ENCODE measurements around the gene DLG1. TPM values are rescaled to one million over a fixed set of nuclear protein-coding genes. Genes with fewer than 3 reads are reported as not detected.

The DLG1 gene
- total RNA-seq, 1 experiment from 2014 or later = 89.8 TPM

DNA sequence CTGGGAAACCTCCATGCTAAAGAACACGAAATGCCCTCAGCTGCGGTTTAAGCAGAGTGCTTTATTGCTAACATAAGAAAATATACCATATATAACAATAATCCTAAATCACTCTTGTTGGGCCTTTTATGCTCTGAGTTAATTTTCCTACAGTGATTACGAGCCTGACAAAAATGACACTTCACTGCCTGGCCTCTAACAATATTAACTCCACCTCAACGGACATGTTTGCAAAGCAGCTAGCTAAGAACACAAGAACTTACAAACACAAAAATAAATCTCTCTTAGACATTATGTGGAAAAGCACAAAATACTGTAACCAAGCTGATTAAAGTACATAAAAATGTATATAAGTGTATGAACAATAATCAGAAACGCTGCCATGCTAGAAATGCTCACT lies 40.7 kb downstream of the DLG1 start:
- H3K9ac ChIP-seq (ENCODE audit: low read length) = no peak overlapping the region
- intact Hi-C loops (cut with micrococcal nuclease) = loop anchor here (2.0 to 5.0 kb wide), 2 partner anchors 195 to 253 kb away; no protein-coding TSS in a partner anchor
- peaks cover 26% of the 10 kb centered on the region for H4K20me1 ChIP-seq (ENCODE audit: insufficient read depth)
- H3K79me2 ChIP-seq (ENCODE audit: insufficient read depth, low read length) = peaks cover 98% of the 10 kb centered on the region
- TF ChIP-seq FOSL1 (IDR thresholded peaks at IDR 0.05; ENCODE audit: low read depth) = no peak
- TF ChIP-seq TCF7L2 (IDR thresholded peaks at IDR 0.05; ENCODE audit: borderline replicate concordance, extremely low read depth, insufficient read depth, insufficient read length) = no peak
- no peak for TF ChIP-seq SRF (IDR thresholded peaks at IDR 0.05; ENCODE audit: low read depth)
- no peak for TF ChIP-seq SP1 (IDR thresholded peaks at IDR 0.05; ENCODE audit: low read depth)
- TF ChIP-seq JUND (IDR thresholded peaks at IDR 0.05) = no peak
- TF ChIP-seq EGR1 (IDR thresholded peaks at IDR 0.05; ENCODE audit: low read depth) = no peak
- TF ChIP-seq POLR2A (IDR thresholded peaks at IDR 0.05; ENCODE audit: borderline replicate concordance, extremely low read depth, insufficient read depth, insufficient read length) = no peak
- H2AFZ ChIP-seq (ENCODE audit: low read depth, low read length, poor library complexity, severe bottlenecking) = no peak overlapping the region
- H3K36me3 ChIP-seq (ENCODE audit: control insufficient read depth in 1 of 2, insufficient read depth in 2 of 2, low read length in 2 of 2) = no peaks in the 10 kb centered on the region
- no peaks in the 10 kb centered on the region for H3K27me3 ChIP-seq (ENCODE audit: insufficient read depth, low read length)
- no peaks in the 10 kb centered on the region for H3K9me3 ChIP-seq (ENCODE audit: control insufficient read depth in 1 of 2, insufficient read depth in 1 of 2, low read depth in 1 of 2, low read length in 2 of 2)
- BruUV-seq (replicated peaks) = no TSS peak
- H3K4me2 ChIP-seq (ENCODE audit: low read length) = no peak overlapping the region
- POLR2A ChIA-PET = no interaction called here
- no peak overlapping the region for H3K27ac ChIP-seq (ENCODE audit: low read depth, low read length)
- no peak for DNase-seq (ENCODE audit: low read depth, low spot score)
- CTCF ChIA-PET = interaction anchor here (0.8 to 3.4 kb wide), 9 partner anchors 11 to 252 kb away, joined by 3 to 27 read pairs (median 4); no protein-coding TSS in a partner anchor
- no peak for ATAC-seq
- RAD21 ChIA-PET (ENCODE audit: low non-redundant PET in 1 of 2, low total read pairs in 2 of 2, uncharacterized antibody in 2 of 2, unreplicated experiment in 2 of 2) = interaction anchor here in 1 of 2 experiments (0.9 kb wide), 1 partner anchor 196 kb away, joined by 3 read pairs; no protein-coding TSS in a partner anchor
- no peaks in the 10 kb centered on the region for H3K4me1 ChIP-seq (ENCODE audit: control insufficient read depth in 1 of 2, insufficient read depth in 2 of 2, low read length in 2 of 2)
- no peak overlapping the region for H3K4me3 ChIP-seq (replicated peaks in 1 of 2; ENCODE audit: low read depth in 1 of 2, low read length in 2 of 2)
- H3K9me2 ChIP-seq (ENCODE audit: insufficient read depth) = no peaks in the 10 kb centered on the region

DNA sequence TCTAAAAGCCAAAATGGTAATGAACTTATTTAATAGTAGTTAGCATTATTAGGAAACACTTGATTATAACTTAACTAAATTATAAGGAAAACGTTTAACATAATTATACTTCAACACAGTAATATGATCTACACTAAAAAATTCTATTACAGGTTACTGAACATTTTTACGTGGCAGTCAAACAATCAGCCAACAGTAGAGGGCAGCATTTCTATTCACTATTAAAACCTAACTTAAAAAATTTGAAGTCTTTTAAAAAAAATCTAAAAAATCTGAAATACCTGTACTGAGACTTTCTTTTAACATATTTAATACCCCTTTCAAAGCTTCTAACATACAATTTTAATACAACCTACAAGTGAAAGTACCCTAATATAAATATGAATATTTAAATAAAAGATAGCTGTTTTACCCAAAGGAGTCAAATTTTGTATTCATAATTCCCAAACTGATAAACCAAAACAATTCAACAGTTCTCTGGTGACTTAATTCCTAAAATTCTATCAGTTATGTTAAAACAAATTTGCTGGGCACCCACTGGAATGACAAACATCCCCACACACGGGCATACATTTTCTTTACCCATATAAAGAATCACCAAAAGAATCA lies 41.5 kb downstream of the DLG1 start:
- Histone ChIP-seq H3K4me2 (ENCODE audit: low read length) (no peak overlapping the region), H3K9me3 (ENCODE audit: control insufficient read depth in 1 of 2, insufficient read depth in 1 of 2, low read depth in 1 of 2, low read length in 2 of 2) (no peaks in the 10 kb centered on the region), H3K36me3 (ENCODE audit: control insufficient read depth in 1 of 2, insufficient read depth in 2 of 2, low read length in 2 of 2) (no peaks in the 10 kb centered on the region), H3K4me1 (ENCODE audit: control insufficient read depth in 1 of 2, insufficient read depth in 2 of 2, low read length in 2 of 2) (no peaks in the 10 kb centered on the region), H3K79me2 (ENCODE audit: insufficient read depth, low read length) (peaks cover 98% of the 10 kb centered on the region), H3K27me3 (ENCODE audit: insufficient read depth, low read length) (no peaks in the 10 kb centered on the region), H3K9me2 (ENCODE audit: insufficient read depth) (no peaks in the 10 kb centered on the region), H3K4me3 (replicated peaks in 1 of 2; ENCODE audit: low read depth in 1 of 2, low read length in 2 of 2) (no peak overlapping the region), H4K20me1 (ENCODE audit: insufficient read depth) (peaks cover 26% of the 10 kb centered on the region), H2AFZ (ENCODE audit: low read depth, low read length, poor library complexity, severe bottlenecking) (no peak overlapping the region), H3K27ac (ENCODE audit: low read depth, low read length) (no peak overlapping the region), H3K9ac (ENCODE audit: low read length) (no peak overlapping the region)
- CTCF ChIA-PET = interaction anchor here (1.0 to 3.4 kb wide), 11 partner anchors 11 to 253 kb away, joined by 3 to 27 read pairs (median 4); no protein-coding TSS in a partner anchor
- peak; percentile 39 for DNase-seq (ENCODE audit: low read depth, low spot score)
- intact Hi-C loops (cut with micrococcal nuclease) = loop anchor here (5.0 kb wide), 1 partner anchor 195 kb away; no protein-coding TSS in a partner anchor
- no peak for ATAC-seq
- RAD21 ChIA-PET (ENCODE audit: low non-redundant PET in 1 of 2, low total read pairs in 2 of 2, uncharacterized antibody in 2 of 2, unreplicated experiment in 2 of 2) = interaction anchor here in 1 of 2 experiments (0.9 kb wide), 1 partner anchor 197 kb away, joined by 3 read pairs; no protein-coding TSS in a partner anchor
- no TSS peak for BruUV-seq (replicated peaks)
- POLR2A ChIA-PET = no interaction called here
- no peak for TF ChIP-seq POLR2AphosphoS5 (IDR thresholded peaks at IDR 0.05; ENCODE audit: low read depth, low read length)
- no peak for TF ChIP-seq POLR2A (IDR thresholded peaks at IDR 0.05; ENCODE audit: borderline replicate concordance, extremely low read depth, insufficient read depth, insufficient read length)
- no peak for TF ChIP-seq SIN3A (IDR thresholded peaks at IDR 0.05; ENCODE audit: low read depth)
- TF ChIP-seq ZBTB33 (IDR thresholded peaks at IDR 0.05; ENCODE audit: extremely low read depth, insufficient replicate concordance, low read length) = no peak
- no peak for TF ChIP-seq CBX3 (IDR thresholded peaks at IDR 0.05; ENCODE audit: low read depth)
- TF ChIP-seq ZNF274 (IDR thresholded peaks at IDR 0.05; ENCODE audit: low read depth, low read length) = no peak
- no peak for TF ChIP-seq ZFX (IDR thresholded peaks at IDR 0.05)
- TF ChIP-seq SP1 (IDR thresholded peaks at IDR 0.05; ENCODE audit: low read depth) = no peak
- TF ChIP-seq YY1 (IDR thresholded peaks at IDR 0.05; ENCODE audit: extremely low read depth, insufficient replicate concordance, low read depth, low read length) = no peak
- TF ChIP-seq CTCF (IDR thresholded peaks at IDR 0.05 in 2 of 3, conservative IDR thresholded peaks at IDR 0.05 in 1 of 3; ENCODE audit: borderline replicate concordance in 1 of 3, insufficient read depth in 1 of 3, low read depth in 2 of 3, low read length in 2 of 3) = peak; percentile 58 to 65 (median 62); a peak in 5 of 6 replicates
- no peak for TF ChIP-seq FOSL1 (IDR thresholded peaks at IDR 0.05; ENCODE audit: low read depth)
- no peak for TF ChIP-seq EZH2phosphoT487 (IDR thresholded peaks at IDR 0.05; ENCODE audit: borderline replicate concordance)

Data from HCT116 (cell line).